Activated effector memory CD4-positive, alpha-beta T cell treated with Interleukin-2 at 50 U/mL for 16 hours (primary cell): ENCODE measurements around the gene CACNA1I.

Experiments
- DNase-seq: peaks from one replicate; pipeline ENCODE4 v3.0.0-alpha.2; 2020

CACNA1I gene

DNA sequence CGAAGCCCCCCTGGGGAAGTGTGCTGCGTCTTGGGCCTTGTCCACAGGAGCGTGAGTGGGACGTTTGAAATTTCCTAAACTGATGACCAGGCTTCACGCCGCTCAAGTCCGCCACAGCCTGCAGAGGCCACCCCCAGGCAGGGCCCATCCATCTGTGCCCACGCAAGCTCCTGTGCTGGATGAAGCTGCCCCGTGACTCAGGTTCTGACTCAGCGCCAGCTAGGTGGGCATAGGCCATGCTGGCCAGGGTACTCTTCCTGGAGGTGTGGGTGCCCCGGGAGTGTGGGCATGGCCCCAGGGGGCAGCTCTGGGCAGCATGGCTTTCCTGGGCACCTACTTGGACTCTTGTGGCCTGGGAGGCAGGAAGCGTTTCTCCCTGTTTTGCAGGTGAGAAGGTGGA, 134.8 kb downstream of the CACNA1I start:
- no peak for DNase-seq

DNA sequence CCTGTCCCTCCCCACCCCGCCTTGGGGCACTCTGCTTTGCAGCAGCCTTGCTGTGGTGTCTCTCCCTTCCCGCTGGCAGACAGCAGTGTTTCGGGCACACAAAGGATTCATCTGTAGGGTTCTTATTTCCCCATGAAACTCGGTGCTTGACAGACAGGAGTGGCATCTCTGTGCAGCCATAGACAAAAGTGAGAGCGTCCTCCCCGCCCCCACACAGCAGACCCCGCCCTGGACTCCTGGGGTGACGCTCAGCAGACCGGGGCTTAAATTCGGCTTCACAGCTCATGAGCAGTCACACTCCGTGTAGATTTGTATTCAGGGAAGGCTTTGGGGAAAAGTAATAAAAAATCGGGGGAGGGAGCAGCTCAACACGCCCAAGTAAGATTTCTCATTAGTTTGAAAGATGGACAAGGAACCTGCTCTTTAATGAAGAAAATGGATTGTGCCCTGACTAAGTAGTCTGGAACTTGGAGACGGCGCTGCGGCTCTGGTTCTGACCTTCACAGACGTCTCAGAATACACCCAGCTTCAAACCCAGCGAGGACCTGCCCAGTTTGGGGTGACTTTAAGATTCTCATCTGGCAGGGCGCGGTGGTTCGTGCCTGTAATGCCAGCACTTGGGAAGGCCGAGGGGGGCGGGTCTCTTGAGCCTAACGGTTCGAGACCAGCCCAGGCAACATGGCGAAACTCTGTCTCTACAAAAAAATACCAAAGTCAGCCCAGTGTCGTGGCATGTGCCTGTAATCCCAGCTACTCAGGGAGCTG, 136.0 kb downstream of the CACNA1I start:
- no peak for DNase-seq

DNA sequence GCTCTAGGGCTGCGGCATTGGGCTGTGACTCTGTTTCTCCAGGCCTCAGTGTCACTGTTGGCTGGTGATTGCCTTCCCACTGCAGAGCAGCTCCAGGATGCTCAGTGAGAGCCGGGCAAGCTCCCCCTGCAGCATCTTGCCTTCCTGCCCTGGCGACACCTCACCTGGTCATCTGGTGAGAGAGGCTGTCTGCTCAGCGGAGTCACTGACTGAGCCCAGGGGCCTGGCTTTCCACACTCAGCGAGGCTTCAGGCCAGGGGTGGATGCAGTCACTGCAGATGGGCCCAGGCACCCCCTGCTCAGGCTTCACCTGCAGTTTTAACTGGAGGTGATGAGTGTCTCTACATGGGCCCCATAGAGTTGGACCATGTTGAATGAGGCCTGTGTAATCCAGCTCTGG, 136.8 kb downstream of the CACNA1I start:
- no peak for DNase-seq

DNA sequence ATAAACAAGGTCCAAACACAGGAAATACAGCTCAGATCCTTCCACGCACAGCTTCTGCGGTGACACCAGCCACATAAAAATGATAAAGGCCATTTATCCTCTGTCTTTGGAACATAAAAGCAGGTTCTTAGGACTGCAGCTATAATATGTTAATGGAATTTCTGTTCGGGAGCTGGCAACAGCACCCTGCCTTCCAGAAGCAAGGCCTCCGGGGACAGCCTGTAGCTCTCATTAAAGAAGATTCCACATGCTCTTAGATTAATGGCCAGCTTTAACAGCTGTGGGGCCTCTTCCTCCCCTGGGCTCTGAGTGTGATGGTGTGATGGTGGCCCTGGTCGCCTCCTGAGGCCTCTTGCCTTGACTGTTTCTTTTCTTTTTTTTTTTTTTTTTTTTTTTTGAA, 137.3 kb downstream of the CACNA1I start:
- no peak for DNase-seq

DNA sequence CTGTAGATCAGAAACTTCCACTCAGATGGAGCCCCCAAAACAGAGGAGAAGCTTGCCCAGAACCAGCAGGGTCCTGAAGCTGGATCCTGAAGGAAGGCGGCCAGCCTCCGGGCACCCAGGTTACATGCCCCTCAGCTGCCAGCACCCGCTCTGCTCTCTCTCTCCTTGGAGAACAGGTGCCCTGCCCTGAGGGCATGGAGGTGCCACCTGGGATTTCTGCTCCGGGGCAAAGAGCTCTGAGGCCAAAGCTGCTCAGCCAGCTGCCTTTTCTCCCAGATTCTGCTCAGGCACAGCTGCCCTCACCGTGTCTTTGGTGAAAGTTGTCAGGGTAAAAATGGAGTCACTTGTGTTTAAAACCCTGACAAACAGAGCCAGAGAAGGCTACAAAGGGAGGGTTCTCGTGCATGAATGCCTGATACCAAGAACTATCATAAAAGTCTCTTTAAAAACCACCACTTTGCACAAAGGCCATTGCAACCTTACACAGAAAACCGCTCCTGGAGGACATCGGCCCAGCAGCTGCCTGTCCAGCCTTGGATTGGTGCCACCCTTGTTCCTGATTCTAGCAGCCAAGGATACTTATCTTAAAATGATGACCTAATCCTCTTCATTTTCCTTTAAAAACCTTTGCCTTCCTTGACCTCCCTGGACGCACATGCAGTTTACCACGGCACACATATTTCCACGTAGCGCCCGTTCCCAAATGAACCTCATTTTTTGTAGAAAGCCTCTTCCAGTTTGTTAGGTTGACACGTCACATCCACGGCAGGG, 140.0 kb downstream of the CACNA1I start:
- no peak for DNase-seq

DNA sequence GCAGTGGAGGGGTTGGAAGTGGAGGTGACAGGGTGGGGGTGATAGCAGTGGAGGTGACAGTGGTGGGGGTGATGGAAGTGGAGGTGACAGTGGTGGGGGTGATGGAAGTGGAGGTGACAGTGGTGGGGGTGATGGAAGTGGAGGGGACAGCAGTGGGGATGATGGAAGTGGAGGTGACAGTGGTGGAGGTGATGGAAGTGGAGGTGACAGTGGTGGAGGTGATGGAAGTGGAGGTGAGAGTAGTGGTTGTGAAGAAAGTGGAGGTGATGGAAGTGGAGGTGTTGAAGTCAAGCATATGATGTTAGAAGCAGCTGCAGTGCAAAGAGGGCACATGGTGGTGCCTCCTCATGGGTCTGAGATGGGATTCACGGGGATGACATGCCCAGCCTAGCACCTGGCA, 141.5 kb downstream of the CACNA1I start:
- no peak for DNase-seq

DNA sequence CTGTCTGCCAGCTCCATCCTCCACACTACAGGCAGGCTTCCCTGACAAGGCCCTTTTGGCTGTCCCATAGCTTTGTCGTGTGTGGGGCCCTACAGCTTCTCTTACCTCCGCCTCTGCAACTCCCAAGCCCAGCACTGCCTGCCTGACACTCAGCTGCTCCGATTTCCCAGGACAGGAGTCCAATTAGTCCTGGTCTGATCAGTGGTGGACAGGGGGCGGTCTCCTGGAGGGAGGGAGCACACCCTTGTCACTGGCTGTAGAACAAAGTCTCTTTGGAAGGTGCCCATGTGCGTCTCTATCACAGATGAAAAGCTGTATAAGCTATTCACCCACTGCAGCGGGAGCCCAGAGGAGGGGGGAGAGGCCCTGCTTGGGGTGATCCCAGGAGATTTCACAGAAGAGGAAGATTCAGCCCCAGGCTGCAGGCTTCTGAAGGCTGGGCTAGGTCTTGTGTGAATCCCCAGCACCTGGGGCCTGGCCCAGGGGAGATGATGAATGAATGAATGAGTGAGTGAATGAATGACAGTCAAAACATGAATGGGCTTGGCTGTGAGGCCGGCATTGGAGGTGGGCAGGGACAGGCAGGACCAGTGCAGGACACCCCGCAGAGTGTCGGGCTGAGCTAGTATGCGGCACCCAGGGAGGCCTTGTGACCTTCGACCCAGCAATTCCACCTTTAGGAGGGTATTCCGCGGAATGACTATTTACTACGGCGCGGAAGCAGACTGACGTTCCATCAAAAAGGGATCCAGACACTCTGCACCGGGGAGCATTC, 142.4 kb downstream of the CACNA1I start:
- no peak for DNase-seq

DNA sequence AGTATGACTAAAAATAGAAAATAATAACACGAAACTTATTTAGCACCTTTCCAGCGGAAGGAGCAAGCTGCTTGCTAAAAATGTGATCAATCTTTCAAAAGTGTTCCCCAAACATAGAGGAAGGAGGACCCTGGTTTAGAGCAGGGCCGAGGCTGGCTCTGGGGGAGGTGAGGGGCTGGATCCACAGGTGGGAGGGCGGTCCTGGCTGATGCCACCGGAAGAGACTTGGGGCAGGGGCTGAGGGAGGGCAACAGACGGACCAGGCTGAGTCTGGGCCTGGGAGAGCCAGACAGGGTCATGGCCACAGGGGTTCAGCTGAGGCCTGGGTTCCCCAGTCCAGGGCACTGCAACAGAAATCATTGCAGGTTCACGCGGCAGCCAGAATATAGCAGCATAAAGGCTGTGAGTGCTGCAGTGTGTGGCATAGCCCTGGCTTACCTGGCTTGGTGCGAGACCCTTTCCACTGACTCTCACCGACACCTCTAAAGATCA, 143.3 kb downstream of the CACNA1I start:
- DNase-seq: no peak

DNA sequence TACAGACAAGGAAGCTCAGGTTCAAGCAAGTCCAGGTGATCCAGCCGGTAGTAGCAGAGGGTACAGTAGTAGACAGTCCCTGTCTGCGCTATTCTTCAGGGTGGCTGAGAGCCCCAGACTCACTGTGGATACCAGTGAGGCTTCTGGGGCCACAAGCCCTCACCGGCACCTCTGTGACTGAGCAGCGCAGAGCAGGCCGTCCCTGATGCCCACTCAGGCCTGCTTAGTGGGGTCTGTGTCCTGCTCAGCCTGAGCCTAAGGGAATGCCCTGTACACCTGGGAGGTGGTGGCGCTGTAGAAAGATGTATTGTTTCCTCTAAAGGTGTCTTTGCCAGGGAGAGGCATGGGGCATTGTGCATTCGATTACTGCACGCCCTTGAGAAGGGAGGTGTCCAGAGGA, 143.8 kb downstream of the CACNA1I start:
- DNase-seq: no peak

DNA sequence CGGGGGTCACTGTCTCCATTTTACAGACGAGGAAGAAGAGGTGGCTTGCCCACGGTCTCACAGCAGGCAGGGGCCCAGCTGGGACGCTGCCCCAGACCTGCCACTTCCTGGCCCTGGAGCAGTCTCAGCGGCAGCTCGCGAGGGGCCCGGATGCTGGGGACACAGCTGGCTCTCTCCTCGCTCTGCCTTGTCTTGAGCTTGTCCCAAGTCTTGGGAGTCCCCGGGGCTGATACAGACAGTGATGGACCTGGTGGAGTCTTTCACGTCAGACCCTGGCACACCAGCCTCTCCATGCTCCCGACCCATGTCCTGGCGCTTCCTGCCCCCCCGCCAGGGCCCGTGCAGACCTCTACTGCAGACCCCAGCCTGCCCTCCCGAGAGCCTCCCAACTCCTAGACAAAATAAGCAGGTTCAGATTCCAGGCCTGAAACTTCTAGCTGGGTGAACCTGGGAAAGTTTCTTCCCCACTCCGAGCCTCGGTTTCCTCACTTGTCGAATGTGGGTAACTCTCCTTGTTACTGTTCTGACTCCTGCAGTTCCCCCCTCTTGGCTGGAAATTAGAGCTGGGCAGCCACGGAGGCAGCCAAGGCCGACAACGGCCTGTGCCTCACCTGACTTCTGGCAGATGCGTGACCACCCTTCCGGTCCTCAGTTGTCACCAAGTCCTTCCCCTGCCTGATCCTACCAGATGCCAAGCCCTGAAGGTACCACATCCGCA, 145.4 kb downstream of the CACNA1I start:
- DNase-seq: no peak

DNA sequence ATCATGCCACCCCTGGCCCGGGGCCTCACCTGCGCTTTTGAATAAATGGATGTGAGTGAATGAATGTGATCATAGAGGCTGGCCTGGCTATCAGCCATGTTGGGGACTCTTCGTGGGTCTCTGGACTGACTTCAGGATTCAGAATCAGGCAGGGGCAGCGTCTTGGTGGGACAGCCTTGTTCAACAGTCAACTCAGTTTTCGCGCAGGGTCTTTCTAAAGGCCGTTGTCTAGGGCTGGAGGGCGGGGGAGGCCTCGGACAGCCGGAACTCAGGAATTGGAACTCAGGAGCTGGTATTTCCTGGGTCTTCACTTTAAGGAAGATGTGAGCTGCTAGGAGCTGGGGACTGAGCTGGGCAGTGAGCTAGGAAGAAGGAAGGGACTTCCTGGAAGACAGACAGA, 146.0 kb downstream of the CACNA1I start:
- DNase-seq: no peak

DNA sequence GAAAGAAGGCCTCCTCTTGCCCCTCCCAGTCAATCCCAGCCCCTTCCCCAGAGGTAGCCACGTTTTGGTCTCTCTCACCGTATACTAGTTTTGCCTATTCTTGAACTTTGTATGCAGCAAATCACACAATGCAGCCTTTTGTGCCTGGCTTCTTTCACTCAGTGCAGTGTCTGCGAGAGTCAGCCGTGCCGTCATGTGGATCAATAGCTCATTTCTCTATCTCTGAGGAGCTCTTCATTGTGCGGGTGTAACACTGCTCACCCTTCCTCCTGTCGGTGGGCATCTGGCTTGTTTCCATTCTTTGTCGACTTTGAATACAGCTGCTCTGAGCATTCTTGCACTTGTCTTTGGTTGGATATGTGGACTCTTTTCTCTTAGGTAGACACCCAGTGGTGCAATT, 146.5 kb downstream of the CACNA1I start:
- DNase-seq: no peak

DNA sequence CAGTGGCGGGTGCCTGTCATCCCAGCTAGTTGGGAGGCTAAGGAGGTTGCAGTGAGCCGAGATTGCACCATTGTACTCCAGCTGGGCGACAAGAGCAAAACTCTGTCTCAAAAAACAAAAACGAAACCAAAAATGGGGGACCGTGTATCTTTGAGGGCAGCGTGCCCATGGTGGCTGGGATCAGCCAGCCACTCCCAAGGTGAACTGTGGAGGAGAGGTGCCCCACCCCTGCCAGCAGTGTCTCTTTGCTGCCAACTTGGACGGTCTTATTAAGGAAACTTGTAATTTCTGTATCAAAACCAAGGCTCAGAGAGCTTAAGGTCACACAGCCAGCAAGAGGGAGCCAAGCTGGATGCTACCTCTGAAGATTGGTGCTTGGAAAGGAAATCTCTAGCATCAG, 147.7 kb downstream of the CACNA1I start:
- no peak for DNase-seq

DNA sequence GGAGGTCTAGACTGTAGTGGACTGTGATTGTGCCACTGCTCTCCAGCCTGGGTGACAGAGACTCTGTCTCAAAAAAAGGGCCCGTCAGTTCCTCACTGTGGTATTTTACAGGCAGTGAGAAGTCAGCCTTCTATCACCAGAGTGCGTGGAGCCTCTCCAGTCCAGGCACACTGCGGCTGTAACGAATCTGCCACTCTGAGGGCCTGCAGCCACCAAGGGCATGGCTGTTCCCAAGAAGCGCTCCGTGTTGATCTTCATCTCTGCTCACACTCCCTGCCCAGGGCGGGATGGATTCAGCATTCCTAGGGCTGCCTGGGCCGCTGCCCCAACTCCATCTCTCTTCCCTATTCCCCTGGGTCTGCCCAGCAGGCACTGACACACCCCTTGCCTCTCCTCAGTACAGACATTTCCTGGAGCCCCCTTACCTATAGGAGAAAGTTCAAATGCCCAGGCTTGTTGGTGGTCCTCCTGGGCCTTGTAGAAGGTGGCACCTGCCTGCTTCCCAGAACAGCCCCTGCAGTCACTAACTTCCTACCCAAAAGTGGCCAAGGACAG, 148.4 kb downstream of the CACNA1I start:
- DNase-seq: no peak

DNA sequence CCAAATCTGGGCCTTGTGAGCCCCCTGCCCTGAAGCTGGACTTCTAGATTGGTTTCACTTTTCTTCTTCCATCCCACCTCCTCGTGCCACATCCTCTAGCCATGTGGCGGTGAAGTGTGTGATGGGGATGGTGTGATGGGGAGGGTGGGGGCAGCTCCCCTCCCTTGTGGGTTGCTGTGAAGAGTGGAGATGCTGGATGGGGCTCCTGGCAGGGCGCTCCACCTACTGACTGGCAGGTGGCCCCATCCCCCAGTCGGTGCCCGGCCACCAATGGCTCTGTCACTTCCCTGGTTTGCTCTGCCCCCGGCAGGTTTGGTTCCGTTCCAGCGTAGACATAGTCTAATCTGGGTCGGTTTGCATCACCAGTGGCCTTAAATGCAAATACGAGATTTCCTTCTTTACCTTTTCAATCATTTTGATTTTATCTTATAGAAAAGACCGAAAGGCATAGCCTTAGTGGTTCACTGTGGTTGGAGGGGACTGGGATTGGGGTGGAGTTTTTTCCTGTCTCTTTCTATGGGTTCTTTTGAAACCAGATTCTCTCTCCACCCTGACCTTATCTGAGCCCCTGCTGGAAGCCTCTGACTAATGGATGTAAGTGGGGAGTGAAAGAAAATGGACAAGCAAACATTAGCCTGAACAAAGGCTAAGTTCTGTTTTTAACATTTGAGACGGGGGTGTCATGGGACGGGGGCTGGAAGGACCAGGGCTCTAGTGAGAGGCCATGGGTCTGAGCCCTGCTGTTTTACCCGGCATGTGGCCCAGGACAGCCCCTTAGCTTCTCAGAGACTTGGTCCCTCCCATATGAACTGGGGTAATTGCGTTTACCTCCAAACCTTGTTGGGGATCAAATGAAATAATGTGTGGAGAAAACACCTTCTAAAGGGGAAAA, 149.3 kb downstream of the CACNA1I start:
- DNase-seq: no peak

DNA sequence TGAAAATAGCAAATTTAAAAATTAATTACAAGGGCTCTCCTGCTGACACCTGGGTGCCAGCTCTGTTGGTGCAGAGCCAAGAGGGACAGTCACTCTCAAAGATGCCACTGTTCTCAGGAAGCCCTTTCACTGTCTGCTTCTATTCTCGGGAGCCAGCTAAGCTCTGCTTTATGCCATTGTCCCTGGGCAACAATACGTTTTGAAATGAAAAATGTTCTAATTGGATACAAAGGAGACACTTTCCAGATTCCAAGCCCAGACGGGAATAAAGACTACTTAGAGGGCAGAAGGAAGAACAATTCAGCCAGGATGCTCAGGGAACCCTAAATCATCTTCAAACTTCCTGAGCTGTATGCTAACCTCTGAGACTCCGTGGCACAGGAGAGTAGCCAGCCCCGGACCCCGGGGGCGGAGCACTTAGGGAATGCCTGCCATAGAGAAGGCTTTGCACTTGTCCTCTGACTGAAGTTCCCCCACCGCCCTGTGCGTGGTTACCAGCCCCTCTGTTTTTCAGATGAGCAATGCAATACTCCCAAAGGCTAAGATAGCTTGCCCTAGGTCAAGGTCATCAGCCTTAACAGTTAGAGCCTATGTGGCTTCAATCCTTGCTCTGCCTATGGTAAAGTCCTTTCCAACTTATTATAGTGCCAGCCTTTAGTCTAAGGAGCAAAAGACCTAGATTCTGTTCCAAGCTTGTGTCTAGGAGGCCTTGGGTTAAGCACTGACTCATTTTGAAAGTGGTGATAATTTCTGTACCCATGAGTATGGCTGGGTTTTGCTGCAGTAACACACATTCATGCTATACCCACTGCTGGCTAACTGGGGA, 150.9 kb downstream of the CACNA1I start:
- no peak for DNase-seq

DNA sequence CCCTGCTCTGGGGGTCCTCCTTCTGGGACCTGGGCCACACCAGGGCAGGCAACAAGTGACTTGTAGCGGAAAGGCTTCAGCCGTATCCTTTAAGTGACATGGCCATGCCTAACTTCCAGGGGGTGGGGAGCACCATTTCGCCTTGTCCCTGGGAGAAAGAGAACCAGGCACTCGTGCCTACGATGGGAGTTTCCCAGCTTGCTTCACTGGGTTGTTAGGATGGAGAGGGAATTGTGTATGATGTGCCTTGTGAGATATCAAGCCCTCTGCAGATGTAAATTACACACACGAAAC, 151.4 kb downstream of the CACNA1I start:
- DNase-seq: no peak

DNA sequence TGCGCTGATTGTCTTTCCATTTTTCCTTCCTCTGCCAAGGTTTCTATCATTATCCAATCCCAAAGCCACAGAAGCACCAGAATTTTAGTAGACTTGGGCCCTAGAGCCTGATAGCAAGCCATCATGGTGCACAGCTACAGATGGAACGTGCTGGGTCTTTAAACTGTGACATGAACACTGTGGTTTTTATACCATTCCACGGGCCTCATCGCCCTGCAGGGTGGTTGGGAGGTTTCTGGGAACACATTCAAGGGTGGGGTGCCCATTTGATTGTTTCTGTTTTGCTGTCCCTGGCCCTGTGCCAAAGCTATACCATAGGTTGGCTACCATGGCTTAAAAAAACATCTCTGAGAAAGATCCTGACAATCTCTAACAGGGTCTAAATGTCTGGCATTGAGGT, 151.9 kb downstream of the CACNA1I start:
- DNase-seq: no peak

DNA sequence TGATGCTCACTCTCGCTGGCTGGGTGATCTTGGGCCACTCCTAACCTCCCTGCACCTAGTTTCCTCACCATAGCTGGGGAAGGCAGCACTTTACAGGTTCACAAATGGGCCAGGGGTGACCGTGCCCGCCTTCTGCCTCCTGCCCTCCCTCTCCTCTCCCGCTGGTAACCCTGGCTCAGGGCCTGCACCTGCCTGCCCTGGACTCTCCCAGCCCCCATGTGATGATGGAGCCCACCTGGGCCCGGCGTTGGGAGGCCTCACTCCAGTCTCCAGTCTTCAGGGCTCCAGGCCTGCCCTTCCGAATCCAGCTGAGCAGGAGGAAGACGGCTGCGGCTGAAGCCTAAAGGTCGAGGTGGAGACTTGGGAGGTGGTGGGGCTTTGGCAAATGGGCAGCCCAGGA, 152.9 kb downstream of the CACNA1I start:
- no peak for DNase-seq

DNA sequence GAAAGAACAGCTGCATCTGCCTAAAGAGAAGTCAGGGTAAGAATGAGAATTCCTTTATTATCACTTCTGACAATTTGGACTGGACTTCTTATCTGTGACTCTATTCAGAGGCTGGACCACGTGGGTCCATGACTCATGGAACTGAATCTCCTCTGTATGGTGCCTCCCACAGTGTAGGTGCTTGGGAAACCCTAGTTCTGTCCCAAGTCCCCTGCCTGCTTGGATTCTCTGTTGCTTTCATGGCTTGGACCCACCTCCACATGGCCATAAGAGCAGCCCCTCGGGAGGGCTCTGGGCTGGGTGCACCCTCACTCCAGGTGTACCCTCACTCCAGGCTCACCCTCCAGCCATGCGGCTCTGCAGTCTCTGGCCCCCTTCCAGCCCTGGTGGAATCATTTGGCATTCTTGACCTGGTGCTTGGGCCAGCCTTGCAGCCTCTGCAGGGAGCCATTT, 153.4 kb downstream of the CACNA1I start:
- no peak for DNase-seq

DNA sequence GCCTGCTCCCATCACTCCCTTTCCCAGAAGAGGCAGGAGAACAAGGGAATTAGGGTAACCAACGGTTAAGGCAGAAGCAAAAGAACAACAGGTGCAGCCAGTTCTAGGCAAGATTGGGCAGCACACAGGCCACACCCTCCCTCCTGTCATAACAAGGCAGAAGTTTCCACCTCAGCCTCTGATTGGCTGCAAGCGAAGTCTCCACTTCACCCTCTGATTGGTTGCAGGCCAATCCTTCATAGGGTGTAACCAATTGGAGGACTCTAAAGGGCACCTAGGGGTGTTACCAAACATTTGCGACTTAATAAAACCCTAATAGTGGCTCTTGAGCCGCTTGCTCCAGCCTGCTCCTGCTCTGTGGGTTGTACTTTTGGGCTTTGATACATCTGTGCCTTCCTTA, 153.8 kb downstream of the CACNA1I start:
- DNase-seq: no peak
